Keratinocyte (primary cell): Measurements from ENCODE around the gene KIAA0825. TPM values are rescaled to one million over a fixed set of nuclear protein-coding genes. Genes with fewer than 3 reads are reported as not detected.

Experiments used
- DNase-seq: peaks from one replicate; pipeline ENCODE4 v3.0.0-alpha.2; 2011; ENCODE audit warnings: low read depth, missing footprints, low spot score
- FAIRE-seq: peaks from 2 replicates; lab custom pipeline; 2011; peaks lifted over from hg19 to GRCh38; lab: Jason Lieb, UNC
- H2AFZ ChIP-seq: 2 replicates; pipeline ENCODE4 v1.6.0; 2012; ENCODE audit warnings: low read length, control low read depth, inconsistent platforms; ENCODE audit not compliant: control insufficient read depth
- H3K27ac ChIP-seq: 2 replicates; pipeline ENCODE4 v1.5.1; 2011; ENCODE audit warnings: low read length; ENCODE audit not compliant: control insufficient read depth, insufficient read depth
- H3K27me3 ChIP-seq: 3 replicates; pipeline ENCODE4 v1.6.0; 2011; ENCODE audit warnings: low read length; ENCODE audit not compliant: control insufficient read depth, insufficient read depth; ENCODE audit errors: extremely low read depth
- H3K36me3 ChIP-seq, 2 experiments: 2 replicates in 1 of 2; 3 replicates in 1 of 2; pipeline ENCODE4 v1.5.1; 2011; ENCODE audit warnings: low read length in 2 of 2, mild to moderate bottlenecking in 1 of 2; ENCODE audit not compliant: control insufficient read depth in 2 of 2, insufficient read depth in 2 of 2; ENCODE audit errors: extremely low read depth in 1 of 2
- H3K4me1 ChIP-seq: 3 replicates; pipeline ENCODE4 v1.5.1; 2011; ENCODE audit warnings: low read length; ENCODE audit not compliant: control insufficient read depth, insufficient read depth; ENCODE audit errors: extremely low read depth
- H3K4me2 ChIP-seq: 3 replicates; pipeline ENCODE4 v1.6.0; 2011; ENCODE audit warnings: low read depth, low read length; ENCODE audit not compliant: control insufficient read depth, insufficient read depth; ENCODE audit errors: extremely low read depth
- H3K4me3 ChIP-seq, 3 experiments: fragments of 200-600 bp in 1 of 3; sonication (generic) in 1 of 3; 2 replicates in 2 of 3; 3 replicates in 1 of 3; pipeline ENCODE4 v1.5.1; 2011 to 2016; ENCODE audit warnings: low read length in 3 of 3, mild to moderate bottlenecking in 3 of 3, control low read depth in 2 of 3, inconsistent platforms in 1 of 3, low read depth in 1 of 3, mixed read lengths in 1 of 3, mixed run types in 1 of 3, moderate library complexity in 1 of 3; ENCODE audit not compliant: control insufficient read depth in 2 of 3, insufficient read depth in 2 of 3; ENCODE audit errors: extremely low read depth in 1 of 3
- H3K79me2 ChIP-seq: 2 replicates; pipeline ENCODE4 v1.6.0; 2012; ENCODE audit warnings: low read length; ENCODE audit not compliant: control insufficient read depth, insufficient read depth
- H3K9ac ChIP-seq: 3 replicates; pipeline ENCODE4 v1.6.0; 2011; ENCODE audit warnings: low read length; ENCODE audit not compliant: control insufficient read depth, insufficient read depth; ENCODE audit errors: extremely low read depth
- H3K9me1 ChIP-seq: 3 replicates; pipeline ENCODE4 v1.6.0; 2011; ENCODE audit warnings: low read length; ENCODE audit not compliant: control insufficient read depth, insufficient read depth; ENCODE audit errors: extremely low read depth
- H3K9me3 ChIP-seq: 2 replicates; pipeline ENCODE4 v1.5.1; 2012; ENCODE audit warnings: low read depth, low read length; ENCODE audit not compliant: control insufficient read depth
- H4K20me1 ChIP-seq: 3 replicates; pipeline ENCODE4 v1.6.0; 2011; ENCODE audit warnings: low read length; ENCODE audit not compliant: control insufficient read depth, insufficient read depth; ENCODE audit errors: extremely low read depth
- EZH2 ChIP-seq: IDR thresholded peaks from one replicate; pipeline ENCODE4 v1.6.1; 2012; ENCODE audit warnings: inconsistent platforms, mild to moderate bottlenecking, low read length, moderate library complexity
- dilution Hi-C: fragments of 300-500 bp; cut with MboI; formaldehyde crosslinking; loops from one replicate; pipeline ENCODE4 v1.7.0; 2020; ENCODE audit warnings: low sequenced_read_pairs; ENCODE audit not compliant: extremely low pct_ligation_motif_present
- polyA plus RNA-seq, 5 experiments: library from polyadenylated mRNA; depleted of rRNA in 3 of 5; stranded (reverse) in 3 of 5; stranded (forward) in 1 of 5; unstranded in 1 of 5; fragments of >200 nt; gene quantifications; 1 replicate in 1 of 5; 2 replicates in 3 of 5; 3 replicates in 1 of 5; pipeline versions ENCODE4 v1.2.1 to v1.2.3, GENCODE V29; 2011 to 2012; ENCODE audit warnings: missing spikeins in 2 of 5, low read depth in 1 of 5, low replicate concordance in 1 of 5
- TF ChIP-seq, protein P1 (sequence below), 3 experiments: IDR thresholded peaks in 1 of 3; conservative IDR thresholded peaks in 1 of 3; optimal IDR thresholded peaks in 1 of 3; 2 replicates in 2 of 3; 3 replicates in 1 of 3; pipeline versions ENCODE3 to v1.5.1; 2011; ENCODE audit warnings: low read length in 3 of 3, mild to moderate bottlenecking in 3 of 3, moderate library complexity in 2 of 3, control low read depth in 1 of 3, inconsistent platforms in 1 of 3; ENCODE audit not compliant: insufficient read depth in 2 of 3; ENCODE audit errors: extremely low read depth in 1 of 3

Gene KIAA0825
- polyA plus RNA-seq, 1 donor (not counting 4 experiments of a cell fraction or from before 2014, with no cell fraction given): 1.2 TPM

DNA sequence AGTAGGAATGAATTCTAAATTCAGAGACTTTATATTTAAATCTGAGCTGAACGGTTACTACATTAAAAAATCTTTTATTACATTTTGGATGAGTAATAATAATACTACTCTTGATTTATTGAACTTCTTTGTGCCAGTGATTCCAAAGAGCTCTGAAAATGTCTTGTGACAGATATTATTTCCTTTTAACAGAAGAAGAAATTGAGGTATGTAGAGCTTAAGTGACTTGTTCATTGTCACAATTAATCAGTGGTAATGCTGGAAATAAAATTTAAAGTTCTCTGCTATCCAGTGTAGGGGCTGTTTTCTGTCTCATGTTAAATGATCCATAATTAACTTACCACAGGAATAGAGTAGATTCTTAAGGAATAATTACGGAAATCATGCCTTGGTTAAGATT is 335.3 kb downstream of the KIAA0825 start:
- FAIRE-seq: no peak
- dilution Hi-C loops: no loop called here

DNA sequence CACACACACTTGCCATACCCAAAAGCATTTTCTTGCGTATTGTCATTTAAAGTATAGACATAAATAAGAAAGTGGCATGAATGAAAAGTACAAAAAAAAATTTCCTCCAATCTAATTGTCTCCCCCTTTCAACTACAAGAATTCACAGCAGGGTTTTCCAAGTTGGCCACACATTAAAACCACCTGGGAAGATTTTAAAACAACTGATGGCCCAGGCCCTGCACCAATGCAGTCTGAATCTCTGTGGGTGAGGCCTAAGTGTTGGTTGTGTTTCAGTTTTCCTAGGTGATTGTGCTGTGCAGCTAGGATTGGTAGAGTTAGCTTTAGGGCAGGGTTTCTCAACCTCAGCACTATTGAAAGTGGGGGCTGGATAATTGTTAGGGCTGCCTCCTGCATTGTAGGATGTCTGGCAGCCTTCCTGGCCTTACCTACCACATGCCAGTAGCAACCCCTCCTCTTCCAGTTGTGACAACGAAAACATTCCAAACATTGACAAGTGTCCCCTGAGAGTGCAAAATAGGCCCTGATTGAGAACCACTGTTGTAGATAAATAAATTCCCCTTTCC is 337.1 kb downstream of the KIAA0825 start:
- no peak overlapping the region for H3K4me3 ChIP-seq
- H3K4me1 ChIP-seq: no peaks in the 10 kb centered on the region
- no peaks in the 10 kb centered on the region for H3K9me1 ChIP-seq
- H3K27ac ChIP-seq: no peak overlapping the region
- H2AFZ ChIP-seq: no peak overlapping the region
- H3K79me2 ChIP-seq: no peaks in the 10 kb centered on the region
- H3K4me2 ChIP-seq: no peak overlapping the region
- H3K9ac ChIP-seq: no peak overlapping the region
- TF ChIP-seq, protein P1, sequence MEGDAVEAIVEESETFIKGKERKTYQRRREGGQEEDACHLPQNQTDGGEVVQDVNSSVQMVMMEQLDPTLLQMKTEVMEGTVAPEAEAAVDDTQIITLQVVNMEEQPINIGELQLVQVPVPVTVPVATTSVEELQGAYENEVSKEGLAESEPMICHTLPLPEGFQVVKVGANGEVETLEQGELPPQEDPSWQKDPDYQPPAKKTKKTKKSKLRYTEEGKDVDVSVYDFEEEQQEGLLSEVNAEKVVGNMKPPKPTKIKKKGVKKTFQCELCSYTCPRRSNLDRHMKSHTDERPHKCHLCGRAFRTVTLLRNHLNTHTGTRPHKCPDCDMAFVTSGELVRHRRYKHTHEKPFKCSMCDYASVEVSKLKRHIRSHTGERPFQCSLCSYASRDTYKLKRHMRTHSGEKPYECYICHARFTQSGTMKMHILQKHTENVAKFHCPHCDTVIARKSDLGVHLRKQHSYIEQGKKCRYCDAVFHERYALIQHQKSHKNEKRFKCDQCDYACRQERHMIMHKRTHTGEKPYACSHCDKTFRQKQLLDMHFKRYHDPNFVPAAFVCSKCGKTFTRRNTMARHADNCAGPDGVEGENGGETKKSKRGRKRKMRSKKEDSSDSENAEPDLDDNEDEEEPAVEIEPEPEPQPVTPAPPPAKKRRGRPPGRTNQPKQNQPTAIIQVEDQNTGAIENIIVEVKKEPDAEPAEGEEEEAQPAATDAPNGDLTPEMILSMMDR (optimal IDR thresholded peaks at IDR 0.05 in 1 of 3, IDR thresholded peaks at IDR 0.05 in 1 of 3, conservative IDR thresholded peaks at IDR 0.05 in 1 of 3; ENCODE audit: extremely low read depth in 1 of 3, insufficient read depth in 2 of 3, low read length in 3 of 3): no peak
- TF ChIP-seq EZH2: no peak
- DNase-seq (no peak), FAIRE-seq (no peak)
- H3K27me3 ChIP-seq: no peaks in the 10 kb centered on the region
- dilution Hi-C loops: no loop called here
- no peaks in the 10 kb centered on the region for H3K9me3 ChIP-seq
- no peaks in the 10 kb centered on the region for H3K36me3 ChIP-seq
- H4K20me1 ChIP-seq: no peaks in the 10 kb centered on the region

More for the DNA sequence above, 335.3 kb downstream of the KIAA0825 start:
- DNase-seq: no peak
- Histone ChIP-seq H2AFZ (no peak overlapping the region), H3K9ac (no peak overlapping the region), H3K79me2 (no peaks in the 10 kb centered on the region), H3K27ac (no peak overlapping the region), H3K9me1 (no peaks in the 10 kb centered on the region), H3K36me3 (no peaks in the 10 kb centered on the region), H3K27me3 (no peaks in the 10 kb centered on the region), H3K9me3 (no peaks in the 10 kb centered on the region), H3K4me2 (no peak overlapping the region), H4K20me1 (no peaks in the 10 kb centered on the region), H3K4me3 (no peak overlapping the region), H3K4me1 (no peaks in the 10 kb centered on the region)
- no peak for TF ChIP-seq EZH2
- TF ChIP-seq, protein P1 (optimal IDR thresholded peaks at IDR 0.05 in 1 of 3, IDR thresholded peaks at IDR 0.05 in 1 of 3, conservative IDR thresholded peaks at IDR 0.05 in 1 of 3; ENCODE audit: extremely low read depth in 1 of 3, insufficient read depth in 2 of 3, low read length in 3 of 3): no peak
